Tongue (tissue), 2 donors: ENCODE measurements around the gene PODXL2. TPM values are rescaled to one million over a fixed set of nuclear protein-coding genes. Genes with fewer than 3 reads are reported as not detected.

Experiments
- DNase-seq: peaks from one replicate; pipeline ENCODE4 v3.0.0-alpha.2; 2015
- total RNA-seq: library from RNA; depleted of rRNA; stranded (reverse); fragments of >200 nt; gene quantifications from one replicate; pipeline ENCODE4 v1.2.3, GENCODE V29; 2014

Gene PODXL2
- total RNA-seq, 1 donor from 2014 or later = 9.2 TPM

DNA sequence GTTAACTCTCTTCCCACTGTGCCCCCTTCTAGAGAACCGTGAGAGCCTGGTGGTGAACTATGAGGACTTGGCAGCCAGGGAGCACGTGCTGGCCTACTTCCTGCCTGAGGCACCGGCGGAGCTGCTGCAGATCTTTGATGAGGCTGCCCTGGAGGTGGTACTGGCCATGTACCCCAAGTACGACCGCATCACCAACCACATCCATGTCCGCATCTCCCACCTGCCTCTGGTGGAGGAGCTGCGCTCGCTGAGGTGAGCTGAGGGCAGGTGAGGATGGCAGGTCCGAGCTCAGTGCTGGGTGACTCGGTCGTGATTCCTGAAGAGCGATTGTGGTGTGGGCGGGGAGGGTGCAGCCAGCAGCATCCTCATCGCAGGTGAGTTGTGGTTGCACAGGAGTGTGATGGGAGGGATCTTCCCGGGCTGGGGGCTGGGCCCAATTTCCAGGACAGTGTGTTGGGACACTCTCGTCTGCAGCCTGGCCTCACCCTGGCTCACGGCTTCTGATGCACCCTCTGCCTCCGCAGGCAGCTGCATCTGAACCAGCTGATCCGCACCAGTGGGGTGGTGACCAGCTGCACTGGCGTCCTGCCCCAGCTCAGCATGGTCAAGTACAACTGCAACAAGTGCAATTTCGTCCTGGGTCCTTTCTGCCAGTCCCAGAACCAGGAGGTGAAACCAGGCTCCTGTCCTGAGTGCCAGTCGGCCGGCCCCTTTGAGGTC, 22.7 kb upstream of the PODXL2 start:
- no peak for DNase-seq

DNA sequence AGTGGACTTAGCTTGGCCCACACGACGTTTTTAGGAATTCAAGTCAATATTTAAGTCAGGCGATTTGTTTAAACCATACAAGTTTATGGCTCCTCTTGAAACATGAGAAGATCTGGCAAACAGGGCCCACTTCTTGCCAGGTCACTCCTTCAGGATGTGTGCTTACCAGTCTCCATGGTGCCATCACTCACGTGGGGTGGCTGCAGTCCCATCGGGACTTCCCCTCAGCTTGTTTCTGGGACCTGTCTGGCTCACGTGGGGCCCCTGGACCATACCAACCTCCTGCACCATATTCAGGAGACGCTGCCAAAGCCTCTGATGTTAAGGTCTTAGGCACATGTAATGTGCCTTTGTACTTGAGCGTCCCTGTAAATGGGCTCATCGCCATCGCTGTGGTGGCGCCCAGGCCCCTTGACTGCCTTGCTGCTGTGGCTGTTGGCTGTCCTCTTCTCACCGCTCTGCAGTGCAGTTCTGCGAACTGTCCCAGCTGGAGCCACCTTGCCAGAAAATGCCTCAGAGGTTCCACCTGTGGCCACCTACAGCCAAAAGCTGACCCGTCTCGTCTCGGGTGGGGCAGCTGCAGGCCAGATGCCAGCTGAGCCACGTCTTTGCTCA, 21.9 kb upstream of the PODXL2 start:
- DNase-seq = no peak

DNA sequence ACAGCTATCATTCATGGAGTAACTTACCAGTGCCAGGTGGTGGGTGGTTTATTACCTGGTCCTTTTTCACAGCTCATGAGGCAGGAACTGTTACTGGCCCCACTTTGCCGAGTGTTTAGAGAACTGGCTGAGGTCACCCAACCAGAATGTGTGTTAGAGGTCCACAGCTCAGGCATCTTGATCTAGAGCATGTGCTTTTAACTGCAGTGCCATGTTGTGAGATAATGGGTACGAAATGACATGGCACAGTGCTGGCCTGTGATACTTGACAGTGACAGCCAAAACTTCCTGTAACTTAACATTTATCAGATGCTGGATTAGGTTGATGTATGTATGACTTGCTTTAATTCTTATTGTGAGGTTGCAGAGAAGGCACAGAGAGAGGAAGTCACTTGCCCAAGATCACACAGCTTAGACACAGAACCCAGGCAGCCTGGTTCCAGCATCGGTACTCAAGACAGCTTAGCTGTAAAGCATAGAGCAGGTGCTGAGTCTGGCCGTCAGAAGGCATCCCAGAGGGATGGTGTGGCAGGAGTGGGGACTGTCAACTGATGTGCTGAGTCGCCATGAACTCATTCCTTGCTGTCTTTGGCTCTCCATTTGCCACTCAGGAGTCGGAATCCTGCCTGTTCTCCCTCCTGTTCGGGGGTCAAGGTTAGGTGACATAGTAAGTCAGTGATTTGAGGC, 21.2 kb upstream of the PODXL2 start:
- no peak for DNase-seq

DNA sequence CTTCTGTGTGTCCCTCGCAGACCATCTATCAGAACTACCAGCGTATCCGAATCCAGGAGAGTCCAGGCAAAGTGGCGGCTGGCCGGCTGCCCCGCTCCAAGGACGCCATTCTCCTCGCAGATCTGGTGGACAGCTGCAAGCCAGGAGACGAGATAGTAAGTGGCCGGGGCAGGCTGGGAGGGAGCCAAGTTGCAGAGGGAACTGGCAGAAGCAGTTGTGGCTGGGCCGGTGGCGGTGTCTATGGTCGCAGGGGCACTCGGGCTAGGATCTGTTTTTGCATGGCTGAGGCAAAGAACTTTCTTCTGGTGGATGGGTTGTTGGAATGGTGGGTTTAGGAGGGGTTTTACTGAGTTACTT, 20.6 kb upstream of the PODXL2 start:
- peak; percentile 52 for DNase-seq

DNA sequence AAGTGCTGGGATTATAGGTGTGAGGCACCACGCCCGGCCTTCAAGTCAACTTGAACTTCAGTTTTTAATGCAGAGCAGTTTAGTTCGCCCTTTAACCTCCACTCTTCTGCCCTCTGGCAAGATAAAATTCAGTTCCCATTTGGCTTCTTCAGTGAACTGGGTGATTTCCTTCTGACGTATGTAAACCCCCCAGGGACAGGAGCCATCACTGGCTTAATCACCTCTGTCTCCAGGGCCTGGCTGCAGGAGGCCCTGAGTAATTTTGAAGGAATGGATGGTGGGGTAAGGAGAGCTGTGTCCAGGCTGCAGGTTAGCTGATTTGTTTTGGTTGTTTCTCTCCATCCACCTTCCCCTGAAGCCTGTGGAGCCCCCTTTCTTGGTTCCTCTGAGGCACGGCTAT, 18.9 kb upstream of the PODXL2 start:
- no peak for DNase-seq

DNA sequence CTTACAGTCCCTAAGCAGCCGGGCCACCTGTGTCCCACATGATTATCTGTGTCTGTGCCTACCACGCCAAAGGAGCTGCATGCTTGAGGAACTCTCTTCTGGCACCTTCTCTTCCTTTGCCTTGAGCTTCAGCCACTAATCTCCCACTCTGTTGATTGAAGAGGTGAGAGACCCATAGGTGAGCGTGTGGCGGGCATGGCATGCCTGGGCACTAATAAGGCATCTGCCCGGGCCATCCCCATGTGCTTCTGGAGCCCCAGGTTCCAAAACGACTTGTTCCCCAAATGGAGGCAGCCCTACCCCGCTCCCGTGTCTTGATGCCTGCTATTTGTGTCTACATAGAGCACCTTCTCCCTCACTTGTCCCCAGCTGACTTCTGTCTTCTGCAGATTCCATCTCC, 17.7 kb upstream of the PODXL2 start:
- no peak for DNase-seq

DNA sequence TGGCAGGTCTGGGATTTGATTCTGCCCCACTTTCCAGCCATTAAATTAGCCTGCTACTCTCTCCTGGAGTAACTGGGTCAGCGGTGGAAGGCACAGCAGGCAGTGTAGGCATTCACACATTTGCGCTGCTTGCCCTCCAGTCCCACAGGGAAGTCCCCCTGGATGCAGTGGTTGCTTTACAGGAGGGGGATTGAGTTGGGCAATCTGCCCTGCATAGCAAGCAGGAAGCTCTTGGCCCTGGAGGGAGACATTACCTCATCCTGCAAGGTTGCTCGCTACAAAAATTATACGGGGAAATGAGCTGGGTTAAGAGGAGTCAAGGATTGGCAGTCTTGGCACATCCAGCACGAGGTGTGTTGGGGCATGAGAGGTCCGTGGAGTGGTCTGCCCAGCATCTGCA, 16.0 kb upstream of the PODXL2 start:
- DNase-seq = no peak

DNA sequence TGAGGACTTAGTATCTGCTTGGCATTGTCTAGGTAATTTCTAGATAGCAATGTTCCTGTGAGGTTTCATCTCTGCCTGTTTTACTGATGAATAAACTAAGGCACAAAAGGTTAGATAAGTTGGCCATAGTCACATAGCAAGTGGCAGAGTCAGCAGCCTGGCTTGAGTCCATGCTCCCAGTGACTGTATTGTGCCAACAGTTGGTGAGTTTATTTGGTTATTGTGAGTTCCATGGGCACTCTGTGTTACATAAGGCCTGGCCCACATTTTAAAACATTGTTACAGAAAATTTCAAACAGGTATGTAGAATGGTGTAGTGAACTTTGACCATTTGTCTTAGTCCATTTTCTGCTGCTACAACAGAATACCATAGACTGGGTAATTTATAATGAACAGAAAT, 15.6 kb upstream of the PODXL2 start:
- DNase-seq = no peak

DNA sequence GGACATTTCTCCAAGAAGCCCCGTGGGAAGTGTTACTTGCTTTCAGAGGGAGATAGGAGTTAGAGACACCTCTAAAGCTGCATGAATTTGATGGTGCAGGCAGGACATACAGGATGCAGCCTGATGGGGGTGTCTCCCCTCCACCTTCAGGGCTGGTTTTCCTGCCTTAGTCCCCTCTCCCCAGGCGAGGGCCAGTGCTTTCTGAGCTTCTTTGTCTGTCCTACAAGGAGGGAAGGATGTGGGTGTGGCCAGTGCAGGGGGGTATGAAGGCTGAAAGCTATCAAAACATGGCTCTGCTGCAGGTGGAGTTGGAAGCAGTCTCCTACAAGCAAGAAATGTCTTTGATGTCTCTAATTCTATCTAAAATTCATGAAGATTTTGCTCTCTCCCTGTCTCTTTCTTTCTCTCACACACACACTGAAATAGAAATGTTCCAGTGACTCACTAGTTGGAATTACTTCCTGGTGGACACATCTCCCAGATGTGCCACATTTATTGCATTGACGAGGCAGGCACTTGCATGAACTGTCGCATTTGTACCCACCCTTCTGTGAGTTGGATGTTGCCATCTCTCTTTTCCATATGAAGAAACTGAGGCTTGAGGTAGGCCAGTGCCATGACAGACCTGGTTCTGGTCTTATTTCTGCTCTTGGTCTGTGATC, 13.9 kb upstream of the PODXL2 start:
- no peak for DNase-seq

DNA sequence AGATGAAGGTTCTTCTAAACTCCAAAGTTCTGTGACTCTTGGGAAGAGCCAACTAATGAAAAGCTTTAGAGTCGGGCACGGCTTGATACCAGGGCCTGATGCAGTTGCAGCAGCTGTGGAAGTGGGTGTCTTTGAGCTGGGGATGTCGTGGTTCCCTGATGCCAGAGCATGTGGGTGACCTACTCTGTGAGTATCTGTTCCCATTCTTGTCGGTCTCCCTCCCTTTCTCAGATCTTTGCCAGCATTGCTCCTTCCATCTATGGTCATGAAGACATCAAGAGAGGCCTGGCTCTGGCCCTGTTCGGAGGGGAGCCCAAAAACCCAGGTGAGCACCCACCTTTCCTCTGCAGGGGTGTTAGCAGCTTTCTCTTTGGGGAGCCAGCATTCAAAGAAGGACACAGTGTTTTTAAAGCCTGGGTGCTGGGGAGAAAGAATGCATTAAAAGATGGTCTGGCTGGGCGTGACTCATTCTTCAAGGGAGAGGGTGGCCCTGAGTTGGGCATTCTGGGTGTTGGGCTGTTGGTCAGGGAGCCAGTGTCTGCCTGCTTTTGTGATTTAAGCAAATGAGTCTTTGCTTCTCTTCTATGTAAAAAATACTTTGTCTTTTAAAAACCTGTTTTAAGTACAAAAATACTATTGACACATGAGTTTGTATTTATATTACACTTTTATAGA, 13.2 kb upstream of the PODXL2 start:
- DNase-seq = no peak

DNA sequence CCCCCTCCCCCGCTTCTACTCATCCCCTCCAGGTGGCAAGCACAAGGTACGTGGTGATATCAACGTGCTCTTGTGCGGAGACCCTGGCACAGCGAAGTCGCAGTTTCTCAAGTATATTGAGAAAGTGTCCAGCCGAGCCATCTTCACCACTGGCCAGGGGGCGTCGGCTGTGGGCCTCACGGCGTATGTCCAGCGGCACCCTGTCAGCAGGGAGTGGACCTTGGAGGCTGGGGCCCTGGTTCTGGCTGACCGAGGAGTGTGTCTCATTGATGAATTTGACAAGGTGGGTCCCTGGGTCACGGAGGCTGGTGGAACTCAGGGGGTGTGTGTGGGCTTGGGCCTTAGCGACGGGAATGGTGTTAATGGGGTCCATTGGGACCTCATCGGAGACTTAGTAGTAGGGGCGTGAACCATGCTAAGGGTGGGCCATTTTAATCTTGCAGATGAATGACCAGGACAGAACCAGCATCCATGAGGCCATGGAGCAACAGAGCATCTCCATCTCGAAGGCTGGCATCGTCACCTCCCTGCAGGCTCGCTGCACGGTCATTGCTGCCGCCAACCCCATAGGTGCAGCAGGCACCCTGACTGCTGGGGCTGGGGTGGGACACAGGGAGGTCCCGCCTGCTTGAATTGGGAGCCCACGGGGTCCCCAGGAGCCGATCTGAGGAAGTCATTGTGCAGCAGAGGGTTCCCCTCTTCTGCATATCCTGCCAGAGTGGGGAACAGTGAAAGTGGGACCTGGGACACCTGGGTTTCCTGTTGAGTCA, 12.0 kb upstream of the PODXL2 start:
- DNase-seq = no peak

DNA sequence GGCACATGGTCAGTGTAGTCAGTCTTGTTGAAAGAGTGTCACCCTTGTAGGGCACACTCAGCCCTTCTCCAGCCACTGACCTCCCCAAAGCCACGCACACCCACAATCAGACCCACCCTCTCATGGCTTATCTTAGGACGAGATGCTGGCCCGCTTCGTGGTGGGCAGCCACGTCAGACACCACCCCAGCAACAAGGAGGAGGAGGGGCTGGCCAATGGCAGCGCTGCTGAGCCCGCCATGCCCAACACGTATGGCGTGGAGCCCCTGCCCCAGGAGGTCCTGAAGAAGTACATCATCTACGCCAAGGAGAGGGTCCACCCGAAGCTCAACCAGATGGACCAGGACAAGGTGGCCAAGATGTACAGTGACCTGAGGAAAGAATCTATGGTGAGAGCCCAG, 10.1 kb upstream of the PODXL2 start:
- DNase-seq = no peak

DNA sequence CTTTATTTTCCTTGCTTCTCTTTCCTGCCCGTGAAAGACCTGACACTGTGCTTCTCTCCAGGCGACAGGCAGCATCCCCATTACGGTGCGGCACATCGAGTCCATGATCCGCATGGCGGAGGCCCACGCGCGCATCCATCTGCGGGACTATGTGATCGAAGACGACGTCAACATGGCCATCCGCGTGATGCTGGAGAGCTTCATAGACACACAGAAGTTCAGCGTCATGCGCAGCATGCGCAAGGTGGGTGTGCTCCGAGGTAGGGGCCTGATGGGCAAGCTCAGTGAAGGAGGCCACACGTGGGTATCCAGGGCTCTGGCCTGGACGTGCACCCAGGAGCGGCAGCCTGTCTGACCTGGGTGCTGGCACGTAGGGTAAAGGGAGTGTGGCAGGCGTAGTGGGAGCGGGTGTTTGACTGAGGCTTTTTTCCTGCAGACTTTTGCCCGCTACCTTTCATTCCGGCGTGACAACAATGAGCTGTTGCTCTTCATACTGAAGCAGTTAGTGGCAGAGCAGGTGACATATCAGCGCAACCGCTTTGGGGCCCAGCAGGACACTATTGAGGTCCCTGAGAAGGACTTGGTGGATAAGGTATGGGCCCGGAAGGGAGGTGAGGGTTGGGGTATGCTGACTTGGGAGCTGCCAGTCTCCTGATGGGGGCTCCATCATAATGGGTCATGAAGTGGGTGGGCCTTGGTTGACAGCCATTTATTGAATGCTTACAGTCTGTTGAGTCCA, 8.2 kb upstream of the PODXL2 start:
- DNase-seq = no peak

DNA sequence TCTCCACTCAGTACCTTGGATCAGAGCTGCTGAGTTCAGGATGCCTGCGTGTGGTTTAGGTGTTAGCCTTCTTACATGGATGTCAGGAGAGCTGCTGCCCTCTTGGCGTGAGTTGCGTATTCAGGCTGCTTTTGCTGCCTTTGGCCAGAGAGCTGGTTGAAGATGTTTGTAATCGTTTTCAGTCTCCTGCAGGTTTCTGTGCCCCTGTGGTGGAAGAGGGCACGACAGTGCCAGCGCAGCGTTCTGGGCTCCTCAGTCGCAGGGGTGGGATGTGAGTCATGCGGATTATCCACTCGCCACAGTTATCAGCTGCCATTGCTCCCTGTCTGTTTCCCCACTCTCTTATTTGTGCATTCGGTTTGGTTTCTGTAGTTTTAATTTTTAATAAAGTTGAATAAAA, 7.0 kb upstream of the PODXL2 start:
- no peak for DNase-seq

DNA sequence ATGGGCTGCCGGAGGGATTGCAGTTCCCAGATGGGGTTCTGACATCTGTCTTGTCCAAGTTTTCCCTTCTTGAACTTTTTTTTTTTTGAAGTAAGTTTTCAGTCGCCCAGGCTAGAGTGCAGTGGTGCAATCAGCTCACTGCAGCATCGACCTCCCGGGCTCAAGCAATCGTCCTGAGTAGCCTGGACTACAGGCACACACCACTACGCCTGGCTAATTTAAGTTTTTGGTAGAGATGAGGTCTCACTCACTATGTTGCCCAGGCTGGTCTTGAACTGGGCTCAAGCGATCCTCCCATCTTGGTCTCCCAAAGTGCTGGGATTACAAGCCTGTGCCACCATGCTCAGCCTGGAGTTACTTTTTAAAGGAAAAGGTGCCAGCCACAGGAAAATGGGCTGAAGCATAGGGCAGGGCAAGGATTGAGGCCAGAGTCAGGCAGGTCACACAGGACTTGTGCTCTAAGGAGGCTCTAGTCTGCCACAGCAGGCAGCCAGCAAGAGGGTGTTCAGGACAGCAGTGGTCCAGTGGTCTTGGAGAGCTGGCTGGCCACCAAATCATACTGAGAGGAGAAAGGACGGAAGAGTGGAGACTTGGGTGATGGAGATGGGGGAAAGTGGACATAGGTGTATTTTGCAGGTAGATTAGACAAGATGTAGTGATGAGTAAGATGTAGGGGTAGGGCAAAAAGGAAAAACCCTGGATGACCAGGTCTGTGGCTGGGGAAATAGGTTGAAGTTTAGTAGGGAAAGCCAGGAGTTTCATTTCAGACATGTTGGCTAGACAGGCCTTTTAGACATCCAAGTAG, 6.0 kb upstream of the PODXL2 start:
- DNase-seq = no peak

DNA sequence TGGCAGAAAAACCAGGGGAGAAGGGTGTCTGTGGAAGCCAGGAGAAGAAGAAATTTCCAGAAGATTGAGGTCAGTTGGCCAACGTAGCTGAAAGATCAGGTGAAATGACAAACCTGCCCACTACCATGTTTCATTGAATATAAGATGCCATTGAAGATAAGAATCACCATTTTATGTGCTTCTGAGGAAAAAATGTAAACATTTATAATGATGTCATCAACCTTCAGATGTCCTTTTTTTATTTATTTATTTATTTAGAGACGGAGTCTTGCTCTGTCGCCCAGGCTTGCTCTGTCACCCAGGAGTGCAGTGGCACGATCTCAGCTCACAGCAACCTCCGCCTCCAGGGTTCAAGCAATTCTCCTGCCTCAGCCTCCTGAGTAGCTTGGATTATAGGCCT, 4.9 kb upstream of the PODXL2 start:
- DNase-seq = no peak

DNA sequence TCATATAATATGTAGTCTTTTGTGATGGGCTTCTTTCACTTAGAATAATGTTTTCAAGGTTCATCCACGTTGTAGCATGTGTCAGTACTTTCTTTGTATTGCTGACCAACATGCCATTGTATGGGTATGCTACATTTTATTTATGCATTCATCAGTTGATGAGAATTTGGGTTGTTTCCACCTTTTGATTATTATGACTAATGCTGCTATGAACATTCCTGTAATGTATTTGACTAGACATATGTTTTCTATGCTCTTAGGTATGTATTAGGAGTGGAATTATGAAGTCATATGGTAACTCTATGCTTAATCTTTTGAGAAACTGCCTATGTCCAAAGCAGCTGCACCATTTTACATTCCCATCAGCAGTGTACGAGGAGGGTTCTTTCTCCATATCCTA, 3.2 kb upstream of the PODXL2 start:
- DNase-seq = no peak

DNA sequence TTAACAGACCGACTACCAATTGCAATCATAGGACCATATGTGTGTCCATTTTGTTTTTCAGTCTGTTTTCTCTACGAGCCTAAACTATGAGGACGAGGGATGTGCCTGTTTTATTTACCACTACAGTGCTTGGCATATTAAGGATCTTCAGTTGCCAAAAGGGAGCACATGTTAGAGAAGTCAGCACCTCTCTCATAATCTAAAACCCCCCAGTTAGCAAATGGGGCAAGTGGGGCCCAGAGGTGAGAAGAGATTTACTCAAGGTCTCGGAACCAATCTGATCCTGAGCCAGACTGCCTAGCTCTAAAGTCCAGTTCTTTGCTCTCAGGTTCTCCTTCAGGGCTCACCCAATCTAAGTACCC, 578 bp upstream of the PODXL2 start:
- DNase-seq = peak; percentile 8

DNA sequence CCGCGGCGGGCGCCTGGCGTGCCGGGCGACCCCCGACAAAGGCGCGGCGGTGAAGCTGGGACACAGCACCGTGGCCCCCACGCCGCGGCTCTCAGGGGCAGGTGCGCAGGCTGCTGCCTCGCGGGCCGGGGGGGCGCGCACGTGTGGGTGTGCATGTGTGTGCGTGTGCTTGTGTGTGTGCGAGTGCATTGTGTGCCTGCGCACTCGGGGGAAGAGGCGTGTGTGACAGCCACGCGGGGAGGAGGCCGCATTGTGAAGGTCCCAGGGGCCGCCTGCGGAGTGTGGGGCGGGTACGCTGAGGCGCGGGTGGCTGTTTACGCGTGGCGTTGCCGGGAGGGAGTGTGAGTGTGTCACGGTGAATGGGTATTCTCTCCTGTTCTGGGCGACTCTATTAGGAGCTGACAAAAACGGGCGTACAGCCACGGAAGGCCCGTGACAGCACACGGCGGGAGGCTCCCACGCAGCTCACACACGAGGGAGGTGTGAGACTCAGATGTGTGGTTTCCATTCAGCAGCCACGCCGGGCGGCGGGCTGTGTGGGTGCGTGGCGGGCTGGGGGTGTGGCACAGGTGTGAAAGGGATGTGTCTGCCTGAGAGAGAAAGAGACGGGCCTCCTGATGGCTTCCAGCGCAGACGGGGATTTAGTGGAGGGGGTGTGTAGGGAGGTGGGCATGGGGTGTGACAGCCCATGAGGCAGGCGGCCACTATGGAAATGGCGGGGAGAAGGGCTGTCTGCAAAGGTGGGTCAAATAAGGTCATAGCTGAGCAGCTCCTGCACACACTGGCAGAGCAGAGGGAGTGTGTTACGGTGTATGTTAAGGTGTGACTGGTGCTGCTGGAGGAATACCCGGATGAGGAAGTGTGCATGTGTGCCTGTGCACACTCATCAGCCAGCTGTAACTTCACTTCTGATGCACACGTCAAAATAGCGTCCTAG, 750 bp downstream of the PODXL2 start:
- peak; percentile 27 for DNase-seq
